ENCODE data around the gene TBC1D9B.

TBC1D9B gene

DNA sequence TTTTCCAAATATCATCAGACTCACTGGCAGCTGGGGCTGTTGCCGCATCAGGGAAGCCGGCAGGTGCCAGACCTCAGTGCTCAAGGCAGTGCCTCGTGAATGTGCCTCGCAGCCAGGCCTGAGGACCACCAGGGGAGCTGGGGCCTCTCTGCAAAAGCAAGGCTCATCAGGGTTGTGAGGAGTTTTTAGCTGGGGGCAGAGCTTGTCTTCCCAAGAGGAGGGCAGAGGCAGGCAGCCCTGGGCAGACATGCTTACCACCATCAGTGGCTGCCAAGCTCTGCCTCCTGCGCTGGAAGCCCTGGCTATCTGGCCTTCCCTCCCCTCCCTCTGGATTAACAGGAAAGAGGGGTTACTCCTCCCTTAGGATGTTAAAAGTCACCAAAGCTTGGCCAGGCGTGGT, 8.8 kb upstream of the TBC1D9B start:
- TF ChIP-seq, protein P1, sequence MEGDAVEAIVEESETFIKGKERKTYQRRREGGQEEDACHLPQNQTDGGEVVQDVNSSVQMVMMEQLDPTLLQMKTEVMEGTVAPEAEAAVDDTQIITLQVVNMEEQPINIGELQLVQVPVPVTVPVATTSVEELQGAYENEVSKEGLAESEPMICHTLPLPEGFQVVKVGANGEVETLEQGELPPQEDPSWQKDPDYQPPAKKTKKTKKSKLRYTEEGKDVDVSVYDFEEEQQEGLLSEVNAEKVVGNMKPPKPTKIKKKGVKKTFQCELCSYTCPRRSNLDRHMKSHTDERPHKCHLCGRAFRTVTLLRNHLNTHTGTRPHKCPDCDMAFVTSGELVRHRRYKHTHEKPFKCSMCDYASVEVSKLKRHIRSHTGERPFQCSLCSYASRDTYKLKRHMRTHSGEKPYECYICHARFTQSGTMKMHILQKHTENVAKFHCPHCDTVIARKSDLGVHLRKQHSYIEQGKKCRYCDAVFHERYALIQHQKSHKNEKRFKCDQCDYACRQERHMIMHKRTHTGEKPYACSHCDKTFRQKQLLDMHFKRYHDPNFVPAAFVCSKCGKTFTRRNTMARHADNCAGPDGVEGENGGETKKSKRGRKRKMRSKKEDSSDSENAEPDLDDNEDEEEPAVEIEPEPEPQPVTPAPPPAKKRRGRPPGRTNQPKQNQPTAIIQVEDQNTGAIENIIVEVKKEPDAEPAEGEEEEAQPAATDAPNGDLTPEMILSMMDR (IDR thresholded peaks at IDR 0.05; ENCODE audit: low read depth, low read length): no peak
- no peak for DNase-seq (ENCODE audit: extremely low read depth, low read depth)

DNA sequence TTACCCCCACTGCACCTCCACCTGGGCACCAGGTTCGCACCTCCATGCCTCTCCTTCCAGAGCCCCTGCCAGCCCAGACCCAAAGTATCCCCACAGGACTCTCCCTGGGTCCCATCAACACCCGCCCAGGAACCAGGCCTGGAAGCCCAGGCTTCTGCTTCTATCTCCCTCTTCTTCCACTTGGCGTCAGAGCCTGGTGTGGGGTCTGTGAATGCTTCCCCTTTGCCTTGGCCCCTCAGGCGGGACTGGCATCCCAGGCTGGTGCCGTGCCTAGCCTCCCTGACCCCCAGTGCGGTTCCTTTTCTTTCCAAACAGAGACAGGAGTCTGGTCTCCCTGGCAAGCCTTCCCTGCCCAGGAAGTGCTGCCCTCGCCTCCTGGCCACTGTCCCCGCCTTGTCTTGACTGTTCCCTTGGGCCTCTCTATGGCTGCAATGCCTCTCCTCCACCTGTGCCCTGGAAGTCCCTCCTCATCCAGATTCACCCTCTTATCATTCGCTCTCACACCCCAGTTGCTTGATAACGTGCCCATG, 7.8 kb upstream of the TBC1D9B start:
- TF ChIP-seq, protein P1 (IDR thresholded peaks at IDR 0.05; ENCODE audit: low read depth, low read length): no peak
- no peak for DNase-seq (ENCODE audit: extremely low read depth, low read depth)

DNA sequence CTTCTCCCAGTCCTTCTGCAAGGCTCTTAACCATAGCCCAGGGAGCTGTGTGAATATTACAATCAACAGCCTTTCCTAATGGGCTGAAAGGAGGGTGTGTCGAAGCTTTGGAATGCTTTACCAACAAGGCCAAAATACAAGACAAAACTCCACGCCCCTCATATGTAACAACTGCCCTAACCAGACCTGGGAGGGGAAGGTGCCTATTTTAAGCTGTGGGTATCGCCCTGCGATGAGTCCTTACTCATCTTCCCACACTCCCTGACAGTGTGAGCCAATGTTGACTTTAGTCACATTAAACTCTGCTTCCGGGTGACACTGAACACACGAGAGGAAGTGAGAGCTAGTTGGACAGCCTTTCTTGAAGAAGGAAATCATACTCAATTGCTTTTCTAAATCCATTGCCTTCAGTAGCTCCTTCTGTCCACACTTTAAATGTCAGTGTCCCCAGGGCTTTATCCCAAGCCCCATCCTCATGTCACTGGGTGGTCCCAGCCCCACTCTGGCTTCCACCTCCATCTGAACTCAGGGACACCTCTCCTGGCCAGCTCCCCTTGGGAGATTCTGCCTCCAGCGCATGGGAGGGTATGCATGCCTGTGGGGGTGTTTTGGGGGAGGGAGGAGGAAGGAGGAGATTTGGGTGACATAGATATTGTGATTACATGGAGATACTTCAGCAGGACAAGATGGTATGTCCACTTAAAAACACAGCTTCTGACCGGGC, 6.5 kb upstream of the TBC1D9B start:
- no peak for DNase-seq (ENCODE audit: extremely low read depth, low read depth)
- TF ChIP-seq, protein P1 (IDR thresholded peaks at IDR 0.05; ENCODE audit: low read depth, low read length): no peak

DNA sequence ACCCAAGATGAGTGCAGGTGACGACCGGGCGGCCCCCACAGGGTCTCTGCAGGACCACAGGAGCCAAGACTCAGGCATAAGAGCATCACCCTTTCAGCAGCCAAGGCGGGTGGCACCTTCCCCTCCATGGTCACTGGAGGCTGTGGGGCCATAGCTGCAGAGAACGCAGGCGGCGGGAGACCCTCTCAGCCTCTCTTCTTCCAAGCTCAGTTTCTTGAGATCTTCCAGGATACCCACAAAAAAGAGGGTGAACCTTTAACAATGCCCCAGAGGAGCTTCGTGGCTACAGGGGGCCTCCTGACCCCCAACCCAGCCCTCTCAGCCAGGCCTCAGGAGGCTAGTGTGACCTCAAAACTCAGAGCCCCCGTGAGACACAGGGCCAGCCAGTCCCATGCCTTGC, 5.8 kb upstream of the TBC1D9B start:
- TF ChIP-seq, protein P1 (IDR thresholded peaks at IDR 0.05; ENCODE audit: low read depth, low read length): no peak
- no peak for DNase-seq (ENCODE audit: extremely low read depth, low read depth)

DNA sequence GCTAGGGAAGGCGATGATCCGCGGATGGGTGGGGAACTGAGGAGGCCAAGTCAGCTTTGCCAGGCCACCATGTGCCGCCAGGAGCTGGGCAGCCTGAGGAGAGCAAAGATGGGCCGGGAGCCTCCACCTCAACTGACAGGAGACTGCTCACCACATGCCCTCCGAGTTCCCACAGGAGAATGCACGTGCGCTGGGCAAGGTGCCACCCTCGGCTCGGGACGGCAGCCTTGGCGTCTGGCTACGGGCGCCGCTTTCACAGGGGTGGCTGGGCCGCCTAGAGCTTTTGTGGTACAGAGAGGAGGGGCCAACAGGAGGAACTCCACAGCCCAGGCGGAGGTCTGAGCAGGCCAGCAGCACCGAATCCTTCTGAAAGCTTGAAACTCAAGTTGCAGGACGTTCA, 5.3 kb upstream of the TBC1D9B start:
- TF ChIP-seq, protein P1 (IDR thresholded peaks at IDR 0.05; ENCODE audit: low read depth, low read length): no peak
- no peak for DNase-seq (ENCODE audit: extremely low read depth, low read depth)

- TF ChIP-seq, protein P1 (IDR thresholded peaks at IDR 0.05; ENCODE audit: low read depth, low read length): no peak
- DNase-seq (ENCODE audit: extremely low read depth, low read depth): no peak
These were observed 4.7 kb upstream of the TBC1D9B start for GRCh38 chr5:179912386-179912785.

GRCh38 chr5:179909224-179909623, 1.5 kb upstream of the TBC1D9B start:
- TF ChIP-seq, protein P1 (IDR thresholded peaks at IDR 0.05; ENCODE audit: low read depth, low read length): no peak
- no peak for DNase-seq (ENCODE audit: extremely low read depth, low read depth)

All from AG09319 (cell line).